Loucy (cell line): ENCODE results near the gene MMP7.

Experiments used
- H2AFZ ChIP-seq: fragments of 200-600 bp; sonication (generic); 2 replicates; pipeline ENCODE4 v1.6.0; 2016; ENCODE audit warnings: antibody characterized with exemption, mild to moderate bottlenecking, low read length, moderate library complexity
- H3F3A ChIP-seq: fragments of 200-600 bp; 2 replicates; pipeline ENCODE4 v1.6.0; 2016; ENCODE audit warnings: antibody characterized with exemption, low read depth, mild to moderate bottlenecking
- H3K27me3 ChIP-seq: fragments of 200-600 bp; sonication (generic); 2 replicates; pipeline ENCODE4 v1.6.1; 2014; ENCODE audit warnings: low read length, mild to moderate bottlenecking; ENCODE audit not compliant: insufficient read depth, poor library complexity, severe bottlenecking
- H3K36me3 ChIP-seq: fragments of 200-600 bp; sonication (generic); 2 replicates; pipeline ENCODE4 v1.6.1; 2016; ENCODE audit warnings: low read length; ENCODE audit not compliant: insufficient read depth
- H3K4me1 ChIP-seq: fragments of 200-600 bp; sonication (generic); 2 replicates; pipeline ENCODE4 v1.5.1; 2014; ENCODE audit warnings: low read length, mild to moderate bottlenecking; ENCODE audit not compliant: insufficient read depth, poor library complexity, severe bottlenecking
- H3K4me2 ChIP-seq: fragments of 200-600 bp; sonication (generic); 2 replicates; pipeline ENCODE4 v1.6.0; 2014; ENCODE audit warnings: antibody characterized with exemption, low read length, low read depth, mild to moderate bottlenecking; ENCODE audit not compliant: poor library complexity, severe bottlenecking
- H3K4me3 ChIP-seq: fragments of 200-600 bp; sonication (generic); 2 replicates; pipeline ENCODE4 v1.5.1; 2014; ENCODE audit warnings: low read length, mild to moderate bottlenecking, mixed read lengths; ENCODE audit not compliant: poor library complexity, severe bottlenecking
- H3K79me2 ChIP-seq: fragments of 200-600 bp; sonication (generic); 2 replicates; pipeline ENCODE4 v1.6.1; 2014; ENCODE audit warnings: low read length; ENCODE audit not compliant: insufficient read depth
- H3K9ac ChIP-seq: fragments of 200-600 bp; sonication (generic); 2 replicates; pipeline ENCODE4 v1.6.0; 2014; ENCODE audit warnings: mild to moderate bottlenecking, low read depth, low read length, moderate library complexity; ENCODE audit not compliant: poor library complexity, severe bottlenecking
- H3K9me2 ChIP-seq: fragments of 200-600 bp; sonication (generic); replicated peaks from 2 replicates; pipeline ENCODE4 v1.6.1; 2016; ENCODE audit warnings: low read depth, low read length, mixed read lengths
- H3K9me3 ChIP-seq: fragments of 200-600 bp; sonication (generic); 2 replicates; pipeline ENCODE4 v1.6.1; 2014; ENCODE audit warnings: mild to moderate bottlenecking, antibody characterized with exemption, low read length, low read depth; ENCODE audit not compliant: insufficient read depth
- H4K20me1 ChIP-seq: fragments of 200-600 bp; sonication (generic); 2 replicates; pipeline ENCODE4 v1.6.0; 2014; ENCODE audit warnings: antibody characterized with exemption, low read length, mild to moderate bottlenecking; ENCODE audit not compliant: insufficient read depth, poor library complexity, severe bottlenecking
- EZH2phosphoT487 ChIP-seq: fragments of 200-600 bp; IDR thresholded peaks from 2 replicates; pipeline ENCODE4 v1.6.1; 2018; ENCODE audit warnings: antibody characterized with exemption, mild to moderate bottlenecking, moderate library complexity, borderline replicate concordance
- TF ChIP-seq, protein P1 (sequence below): fragments of 200-600 bp; sonication (generic); conservative IDR thresholded peaks from 2 replicates; pipeline ENCODE4 v1.5.1; 2014; ENCODE audit warnings: mild to moderate bottlenecking, antibody characterized with exemption, low read length

Gene MMP7

DNA sequence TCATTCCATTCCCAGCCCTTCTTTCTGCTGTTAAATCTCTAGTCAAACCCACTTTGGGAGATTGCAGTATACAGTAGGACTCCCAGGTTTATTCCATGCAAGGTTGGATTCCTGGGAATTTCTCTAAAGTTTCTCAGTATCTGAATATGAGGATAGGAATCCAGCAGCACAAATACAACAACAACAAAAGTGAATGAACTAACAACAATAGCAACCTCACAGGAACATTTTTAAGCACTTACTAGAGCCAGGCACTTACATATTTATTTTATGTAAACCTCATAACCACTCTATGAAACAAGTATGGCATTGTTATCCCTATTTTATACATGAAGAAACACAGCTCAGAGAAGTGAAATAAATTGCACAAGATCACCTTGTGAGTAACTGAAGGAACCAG, 1.9 kb downstream of the MMP7 start:
- Histone ChIP-seq H3K36me3 (no peaks in the 10 kb centered on the region), H3K4me2 (no peak overlapping the region), H3K4me3 (no peak overlapping the region), H3K9me3 (no peaks in the 10 kb centered on the region), H3K9ac (no peak overlapping the region), H3K9me2 (no peaks in the 10 kb centered on the region), H3K27me3 (no peaks in the 10 kb centered on the region), H3K4me1 (peaks cover 27% of the 10 kb centered on the region), H2AFZ (no peak overlapping the region), H3F3A (no peaks in the 10 kb centered on the region), H4K20me1 (no peaks in the 10 kb centered on the region), H3K79me2 (no peaks in the 10 kb centered on the region)
- no peak for TF ChIP-seq EZH2phosphoT487
- TF ChIP-seq, protein P1, sequence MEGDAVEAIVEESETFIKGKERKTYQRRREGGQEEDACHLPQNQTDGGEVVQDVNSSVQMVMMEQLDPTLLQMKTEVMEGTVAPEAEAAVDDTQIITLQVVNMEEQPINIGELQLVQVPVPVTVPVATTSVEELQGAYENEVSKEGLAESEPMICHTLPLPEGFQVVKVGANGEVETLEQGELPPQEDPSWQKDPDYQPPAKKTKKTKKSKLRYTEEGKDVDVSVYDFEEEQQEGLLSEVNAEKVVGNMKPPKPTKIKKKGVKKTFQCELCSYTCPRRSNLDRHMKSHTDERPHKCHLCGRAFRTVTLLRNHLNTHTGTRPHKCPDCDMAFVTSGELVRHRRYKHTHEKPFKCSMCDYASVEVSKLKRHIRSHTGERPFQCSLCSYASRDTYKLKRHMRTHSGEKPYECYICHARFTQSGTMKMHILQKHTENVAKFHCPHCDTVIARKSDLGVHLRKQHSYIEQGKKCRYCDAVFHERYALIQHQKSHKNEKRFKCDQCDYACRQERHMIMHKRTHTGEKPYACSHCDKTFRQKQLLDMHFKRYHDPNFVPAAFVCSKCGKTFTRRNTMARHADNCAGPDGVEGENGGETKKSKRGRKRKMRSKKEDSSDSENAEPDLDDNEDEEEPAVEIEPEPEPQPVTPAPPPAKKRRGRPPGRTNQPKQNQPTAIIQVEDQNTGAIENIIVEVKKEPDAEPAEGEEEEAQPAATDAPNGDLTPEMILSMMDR: no peak

DNA sequence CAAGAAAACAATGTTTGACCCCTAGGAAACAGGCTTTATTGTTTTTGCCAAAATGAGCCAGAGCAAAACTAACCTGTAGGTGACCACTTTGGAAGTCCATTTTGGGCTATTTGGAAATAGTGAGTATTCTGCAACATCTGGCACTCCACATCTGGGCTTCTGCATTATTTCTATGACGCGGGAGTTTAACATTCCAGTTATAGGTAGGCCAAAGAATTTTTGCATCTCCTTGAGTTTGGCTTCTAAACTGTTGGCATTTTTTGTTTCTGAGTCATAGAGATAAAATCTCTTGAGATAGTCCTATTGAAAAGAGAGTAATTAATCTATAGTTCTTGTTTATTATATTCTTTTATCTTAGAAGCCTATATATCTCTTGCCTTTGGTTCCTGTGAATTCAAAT, 2.9 kb downstream of the MMP7 start:
- Histone ChIP-seq H3F3A (no peaks in the 10 kb centered on the region), H3K36me3 (no peaks in the 10 kb centered on the region), H3K27me3 (no peaks in the 10 kb centered on the region), H3K9me2 (no peaks in the 10 kb centered on the region), H3K9ac (no peak overlapping the region), H3K4me3 (no peak overlapping the region), H4K20me1 (no peaks in the 10 kb centered on the region), H3K9me3 (no peaks in the 10 kb centered on the region), H3K79me2 (no peaks in the 10 kb centered on the region), H3K4me1 (peaks cover 31% of the 10 kb centered on the region), H2AFZ (no peak overlapping the region), H3K4me2 (no peak overlapping the region)
- TF ChIP-seq, protein P1: no peak
- no peak for TF ChIP-seq EZH2phosphoT487

DNA sequence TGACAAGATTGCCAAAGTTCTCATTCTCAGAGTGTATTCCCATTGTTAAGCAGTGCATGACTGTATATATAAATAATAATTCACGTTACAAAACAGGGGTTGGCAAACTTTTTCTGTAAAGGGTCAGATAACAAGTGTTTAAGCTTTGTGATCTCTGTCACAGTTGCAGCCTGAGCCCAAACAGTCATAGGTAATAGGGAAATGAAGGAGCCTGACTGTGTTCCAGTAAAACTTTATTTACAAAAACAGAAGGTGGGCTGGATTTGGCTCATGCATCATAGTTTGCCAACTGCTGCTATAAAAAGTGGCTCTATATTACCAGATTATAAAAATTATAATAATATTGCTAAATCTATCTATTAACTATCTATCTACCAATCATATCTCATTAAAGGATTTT, 3.5 kb downstream of the MMP7 start:
- H3K9ac ChIP-seq: no peak overlapping the region
- no peaks in the 10 kb centered on the region for H4K20me1 ChIP-seq
- no peaks in the 10 kb centered on the region for H3F3A ChIP-seq
- TF ChIP-seq, protein P1: no peak
- TF ChIP-seq EZH2phosphoT487: no peak
- H3K4me1 ChIP-seq: peaks cover 37% of the 10 kb centered on the region
- H3K9me2 ChIP-seq: no peaks in the 10 kb centered on the region
- no peaks in the 10 kb centered on the region for H3K27me3 ChIP-seq
- H3K9me3 ChIP-seq: no peaks in the 10 kb centered on the region
- H3K79me2 ChIP-seq: no peaks in the 10 kb centered on the region
- no peak overlapping the region for H2AFZ ChIP-seq
- H3K4me3 ChIP-seq: no peak overlapping the region
- H3K36me3 ChIP-seq: no peaks in the 10 kb centered on the region
- H3K4me2 ChIP-seq: no peak overlapping the region
